ENCODE results near the gene MAS1. TPM values are rescaled to one million over a fixed set of nuclear protein-coding genes. Genes with fewer than 3 reads are reported as not detected.
"Not testable (repeated sequence)": the region's sequence is repeated elsewhere in the genome, so short reads cannot be mapped to it uniquely, and the experiment has no call there.

The MAS1 gene
- total RNA-seq, 1 experiment from 2014 or later = not detected

DNA sequence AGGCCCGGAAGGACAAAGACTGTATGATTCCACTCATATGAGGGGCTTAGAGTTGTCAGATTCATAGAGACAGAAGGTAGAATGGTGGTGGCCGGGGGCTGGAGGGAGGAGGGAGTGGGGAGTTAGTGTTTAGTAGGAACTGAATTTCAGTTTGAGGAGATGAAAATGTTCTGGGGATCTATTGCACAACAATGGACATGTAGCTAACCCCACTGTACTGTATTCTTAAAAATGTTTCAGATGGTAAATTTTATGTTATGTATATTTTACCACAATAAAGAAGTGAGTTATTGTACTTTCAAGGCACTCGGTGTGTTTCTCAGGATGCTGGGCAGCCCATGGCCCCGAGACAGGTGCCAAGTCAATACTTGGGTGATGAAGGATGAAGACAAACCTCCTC is 25.4 kb downstream of the MAS1 start:
- DNase-seq (ENCODE audit: low read depth) = no peak

DNA sequence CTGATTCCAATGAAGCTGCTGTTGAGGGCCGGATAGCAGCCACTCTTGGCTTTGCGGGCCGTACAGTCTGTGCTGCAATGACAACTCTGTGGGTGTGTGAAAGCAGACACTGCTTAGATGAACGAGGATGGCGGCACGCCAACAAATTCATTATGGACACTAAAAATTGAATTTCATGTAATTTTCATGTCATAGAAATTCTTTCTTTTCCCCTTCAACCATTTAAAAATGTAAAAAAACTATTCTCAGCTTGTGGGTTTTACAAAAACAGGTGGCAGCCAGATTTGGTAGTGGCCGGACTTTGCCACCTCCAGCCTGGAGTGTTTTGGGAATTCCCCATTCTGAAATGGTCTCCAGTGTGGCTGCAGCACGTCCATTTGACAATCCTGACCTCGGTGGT is 26.0 kb downstream of the MAS1 start:
- peak; percentile 25 for DNase-seq (ENCODE audit: low read depth)

DNA sequence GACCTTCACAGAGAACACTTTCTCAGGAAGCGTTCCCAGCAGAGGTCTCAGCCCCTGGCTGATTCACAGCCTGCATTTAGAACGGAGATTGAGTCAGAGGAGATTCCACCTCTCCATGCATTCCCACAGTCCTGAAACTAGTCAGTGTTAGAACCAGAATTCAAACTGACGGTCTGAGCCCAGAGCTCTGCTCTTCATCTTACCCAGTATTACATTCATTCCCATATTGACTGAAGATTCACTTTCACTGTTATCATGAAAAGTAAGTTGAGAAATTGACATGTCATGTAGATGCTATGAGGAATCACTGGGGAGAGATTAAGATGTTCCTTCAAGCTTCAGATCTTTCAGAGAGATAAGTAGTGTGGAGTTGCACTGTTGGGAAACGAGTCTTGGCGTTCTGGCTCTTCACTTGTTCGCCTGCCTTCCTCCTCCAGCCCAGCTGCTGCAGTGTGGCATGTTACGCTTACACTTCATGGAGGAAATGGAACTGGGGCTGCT is 28.3 kb downstream of the MAS1 start:
- DNase-seq (ENCODE audit: low read depth) = no peak

DNA sequence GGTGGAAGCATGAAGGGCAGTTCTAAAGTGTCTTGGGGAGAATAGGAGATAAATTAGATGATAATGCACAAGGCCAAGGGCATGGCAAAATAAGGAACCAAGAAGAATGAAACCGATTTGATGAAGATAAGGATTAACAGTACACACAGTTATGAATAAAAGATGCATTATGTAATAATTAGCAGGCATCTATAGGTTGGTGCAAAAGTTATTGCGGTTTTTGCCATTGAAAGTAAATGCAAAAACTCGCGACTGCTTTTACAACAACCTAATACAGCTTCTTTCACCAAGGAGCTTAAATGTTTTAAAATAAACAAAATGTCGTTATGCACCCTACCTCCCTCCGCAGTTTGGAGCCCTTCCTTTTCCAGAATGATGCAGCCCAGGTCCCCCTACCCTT is 29.0 kb downstream of the MAS1 start:
- DNase-seq (ENCODE audit: low read depth) = no peak

DNA sequence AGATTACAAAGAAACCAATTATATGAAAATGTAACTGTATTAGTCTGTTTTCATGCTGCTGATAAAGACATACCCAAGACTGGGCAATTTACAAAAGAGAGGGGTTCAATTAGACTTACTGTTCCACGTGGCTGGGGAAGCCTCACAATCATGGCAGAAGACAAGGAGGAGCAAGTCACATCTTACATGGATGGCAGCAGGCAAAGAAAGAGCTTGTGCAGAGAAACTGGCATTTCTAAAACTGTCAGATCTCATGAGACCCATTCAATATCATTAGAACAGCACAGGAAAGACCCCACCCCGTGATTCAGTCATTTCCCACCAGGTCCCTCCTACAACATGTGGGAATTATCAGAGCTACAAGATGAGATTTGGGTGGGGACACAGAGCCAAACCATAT is 33.4 kb downstream of the MAS1 start:
- DNase-seq (ENCODE audit: low read depth) = not testable (repeated sequence)

DNA sequence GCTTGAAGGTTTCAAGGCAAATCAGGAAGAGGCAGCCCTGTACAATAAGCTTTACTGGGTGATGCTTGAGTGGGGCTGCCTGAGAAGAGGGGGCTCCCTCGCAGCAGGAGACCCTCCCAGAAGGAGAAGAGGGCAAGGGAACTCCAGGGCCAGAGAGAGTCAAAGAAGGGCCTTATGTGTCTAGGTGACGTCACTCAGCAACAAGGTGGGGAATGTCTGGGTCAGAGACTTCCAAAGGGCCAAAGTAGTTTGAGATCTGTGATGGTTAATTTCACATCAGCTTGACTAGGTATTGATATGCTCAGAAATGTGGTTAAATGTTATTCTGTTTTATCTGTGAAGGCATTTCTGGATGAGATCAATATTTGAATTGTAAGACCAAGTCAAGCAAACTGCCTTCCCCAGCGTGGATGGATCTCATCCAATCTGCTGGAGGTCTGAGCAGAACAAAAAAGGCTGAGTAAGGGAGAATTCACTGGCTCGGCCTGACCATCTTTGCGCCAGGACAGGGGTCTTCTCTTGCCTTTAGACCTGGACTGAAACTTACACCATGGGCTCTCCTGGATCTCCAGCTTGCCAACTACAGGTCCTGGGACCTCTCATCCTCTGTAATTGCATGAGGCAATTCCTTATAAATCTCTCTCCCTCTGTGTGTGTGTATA is 35.9 kb downstream of the MAS1 start:
- DNase-seq (ENCODE audit: low read depth) = no peak

DNA sequence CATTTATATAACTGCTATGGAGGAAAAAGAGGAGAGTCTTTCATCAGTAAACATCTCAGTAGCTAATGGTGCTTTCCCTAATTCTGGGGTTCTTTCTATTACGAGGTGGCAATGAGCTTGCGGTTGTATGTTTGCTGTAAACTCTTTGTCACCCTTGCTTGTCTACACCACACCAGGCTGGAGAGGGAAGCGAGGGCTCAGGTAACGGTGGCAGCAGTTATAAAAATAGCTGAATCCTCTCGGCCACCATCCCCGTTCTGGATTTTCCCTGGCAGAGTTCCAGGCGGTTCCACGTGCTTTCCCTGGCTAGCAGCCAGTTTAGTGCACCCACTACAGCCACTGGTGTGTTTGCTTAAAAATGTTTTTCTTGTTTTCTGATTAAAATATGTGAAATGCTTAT is 39.0 kb downstream of the MAS1 start:
- no peak for DNase-seq (ENCODE audit: low read depth)

DNA sequence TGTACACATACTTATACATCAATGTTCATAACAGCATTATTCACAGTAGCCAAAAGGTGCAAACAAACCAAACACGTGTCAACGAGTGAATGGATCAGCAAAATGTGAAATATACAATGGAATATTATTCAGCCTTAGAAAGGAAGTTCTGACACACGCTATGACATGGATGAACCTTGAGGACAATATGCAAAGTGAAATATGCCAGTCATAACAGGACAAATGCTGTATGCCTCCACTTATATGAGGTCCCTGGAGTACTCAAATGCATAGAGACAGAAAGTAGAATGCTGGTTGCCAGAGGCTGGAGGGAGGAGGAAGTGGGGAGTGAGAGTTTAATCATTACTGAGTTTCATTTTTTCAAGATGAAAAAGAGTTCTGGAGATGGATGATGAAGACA is 40.3 kb downstream of the MAS1 start:
- DNase-seq (ENCODE audit: low read depth) = no peak

DNA sequence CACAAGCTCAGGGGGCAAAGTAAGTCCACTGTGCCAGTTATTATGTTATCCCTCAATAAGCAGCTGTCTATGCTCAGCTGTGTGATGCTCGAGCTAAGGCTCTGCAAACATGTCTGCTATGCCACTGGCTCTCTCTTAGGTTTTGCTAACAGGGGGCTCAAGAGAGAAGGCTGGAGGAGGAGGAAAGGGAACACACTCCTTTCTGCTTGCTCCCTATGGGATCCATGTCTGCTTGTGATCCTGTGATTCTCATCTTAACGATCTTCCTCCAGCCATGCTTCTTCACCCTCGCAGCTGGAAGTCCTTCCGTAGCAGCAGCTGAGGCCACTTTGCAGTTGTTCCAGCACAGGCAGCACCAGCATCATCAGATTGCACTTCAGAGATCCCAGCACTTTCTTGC is 41.1 kb downstream of the MAS1 start:
- DNase-seq (ENCODE audit: low read depth) = no peak

DNA sequence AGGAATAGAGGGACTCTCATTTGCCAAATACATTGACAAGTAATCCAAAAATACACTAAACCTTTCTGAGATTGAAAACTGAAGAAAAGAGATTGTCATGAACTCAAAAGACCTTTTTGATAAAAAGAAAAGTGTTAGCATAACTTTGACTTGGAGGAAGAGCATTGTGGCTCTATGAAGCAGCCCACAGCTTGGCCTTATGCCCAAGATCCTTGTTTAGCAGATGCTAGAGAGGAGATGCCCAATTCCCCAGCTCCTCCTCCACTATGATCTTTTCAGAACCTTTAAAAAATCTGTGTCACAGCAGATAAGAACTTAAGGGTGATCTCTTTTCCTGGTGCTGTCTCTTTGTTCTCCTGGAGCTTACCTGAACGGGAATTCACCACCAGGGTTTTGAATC is 42.3 kb downstream of the MAS1 start:
- no peak for DNase-seq (ENCODE audit: low read depth)

DNA sequence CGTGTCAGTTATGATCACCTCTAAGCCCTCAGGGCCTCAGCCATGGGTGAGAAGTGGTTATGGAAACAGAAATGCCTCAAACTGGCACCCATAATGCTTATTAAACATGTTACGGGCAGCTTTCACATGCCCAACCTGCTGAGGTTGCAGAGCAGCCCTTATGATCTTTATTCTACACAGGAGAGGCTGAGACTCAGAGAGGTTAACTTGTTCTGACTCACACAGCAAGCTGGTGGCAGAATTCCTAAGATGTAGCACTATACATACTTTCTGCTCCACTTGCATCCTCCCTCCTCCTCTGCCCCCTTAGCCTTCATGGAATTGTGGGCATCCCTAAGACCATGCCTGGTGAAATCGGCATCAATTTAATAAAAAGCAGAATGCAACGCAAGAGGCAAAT is 43.4 kb downstream of the MAS1 start:
- DNase-seq (ENCODE audit: low read depth) = no peak

DNA sequence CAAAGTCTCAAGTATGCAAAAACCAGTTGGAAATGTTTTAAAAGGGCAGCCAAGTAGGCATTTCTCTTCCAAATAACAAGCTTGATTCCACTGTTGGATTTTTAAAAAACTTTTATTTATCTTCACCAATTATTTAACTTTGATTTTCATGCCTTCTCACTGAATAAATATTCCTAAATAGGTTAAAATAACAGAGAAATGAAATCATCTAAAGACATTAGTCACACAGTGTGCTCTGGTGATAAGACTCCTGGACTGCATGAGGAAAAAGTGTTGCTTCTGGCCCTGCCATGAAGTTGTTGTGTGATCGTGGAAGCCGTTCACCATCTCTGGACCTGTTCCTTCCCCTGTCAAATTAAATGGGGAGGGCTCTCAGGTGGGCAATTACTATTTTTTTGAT is 44.3 kb downstream of the MAS1 start:
- no peak for DNase-seq (ENCODE audit: low read depth)

DNA sequence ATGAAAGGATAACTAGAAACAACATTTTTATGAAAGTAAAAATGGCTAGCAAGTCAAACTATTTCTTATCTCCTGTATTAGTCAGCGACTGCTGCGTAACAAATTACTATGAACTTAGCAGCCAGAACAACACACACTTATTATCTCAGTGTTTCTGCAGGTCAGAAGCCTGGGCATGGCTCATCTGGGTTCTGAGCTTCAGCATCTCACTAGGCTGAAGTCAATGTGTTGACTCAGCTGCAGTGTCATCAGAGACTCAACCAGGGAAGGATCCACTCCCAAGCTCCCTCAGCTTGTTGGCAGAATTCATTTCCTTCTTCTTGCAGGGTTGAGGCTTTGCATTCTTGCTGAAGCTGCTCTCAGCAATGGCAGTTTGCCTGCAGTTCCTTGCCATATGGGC is 44.8 kb downstream of the MAS1 start:
- DNase-seq (ENCODE audit: low read depth) = no peak

DNA sequence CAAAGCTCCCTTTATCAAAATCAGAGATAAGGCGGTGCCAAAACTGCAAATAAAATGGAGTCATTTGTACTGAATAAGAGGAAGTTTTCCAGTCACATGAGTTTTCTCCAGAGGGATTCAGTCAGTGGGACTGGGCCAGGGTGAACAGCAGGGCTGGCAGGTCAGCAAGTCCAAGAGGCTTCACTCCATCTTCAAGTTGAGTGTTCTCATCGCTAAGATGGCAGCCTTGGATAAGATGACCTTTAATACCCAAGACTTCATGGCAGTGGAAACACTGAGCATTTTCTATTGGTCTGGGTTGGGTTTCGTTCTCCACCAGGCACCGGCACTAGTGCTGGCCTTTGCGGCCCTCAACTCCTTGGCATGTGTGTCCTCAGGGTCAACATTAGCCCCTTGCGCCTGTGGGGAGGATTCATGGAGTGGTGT is 48.8 kb downstream of the MAS1 start:
- no peak for DNase-seq (ENCODE audit: low read depth)

Other genes starting within 250 kb of the MAS1 start
- gene SOD2, start 197.7 kb upstream of the MAS1 start, total RNA-seq (2014; rRNA removed; shearing (Covaris generic)) = 59.8 and 79.5 TPM in 2 replicates
- gene WTAP, start 163.5 kb upstream of the MAS1 start, total RNA-seq (2014; rRNA removed; shearing (Covaris generic)) = 92.3 and 93.5 TPM in 2 replicates
- gene ACAT2, start 128.9 kb upstream of the MAS1 start, total RNA-seq (2014; rRNA removed; shearing (Covaris generic)) = 58.4 and 69.2 TPM in 2 replicates
- 347 and 421 TPM in 2 replicates for gene TCP1, start 101.4 kb upstream of the MAS1 start, total RNA-seq (2014; rRNA removed; shearing (Covaris generic))
- 217 and 236 TPM in 2 replicates for gene MRPL18, start 100.5 kb upstream of the MAS1 start, total RNA-seq (2014; rRNA removed; shearing (Covaris generic))
- gene PNLDC1, start 90.7 kb upstream of the MAS1 start, total RNA-seq (2014; rRNA removed; shearing (Covaris generic)) = not detected in 2 replicates
- gene IGF2R, start 78.1 kb downstream of the MAS1 start, total RNA-seq (2014; rRNA removed; shearing (Covaris generic)) = 32.4 and 36.2 TPM in 2 replicates
- 0.36 and 1.3 TPM in 2 replicates for gene SLC22A1, start 230.8 kb downstream of the MAS1 start, total RNA-seq (2014; rRNA removed; shearing (Covaris generic))

Measured in RPMI7951 (cell line).